NCI-H69 (cell line): ENCODE data around the gene OMP.
"Not testable (repeated sequence)": the region's sequence is repeated elsewhere in the genome, so short reads cannot be mapped to it uniquely, and the experiment has no call there.

ENCODE experiments used
- DNase-seq: peaks from one replicate; lab custom pipeline; 2025; lab: John Stamatoyannopoulos, UW

Gene OMP

GRCh38 chr11:77086521-77087472 lies 15.8 kb upstream of the OMP start:
- DNase-seq, result peak; percentile 48

- no peak for DNase-seq
Measured at GRCh38 chr11:77087723-77088225, 14.9 kb upstream of the OMP start.

DNA sequence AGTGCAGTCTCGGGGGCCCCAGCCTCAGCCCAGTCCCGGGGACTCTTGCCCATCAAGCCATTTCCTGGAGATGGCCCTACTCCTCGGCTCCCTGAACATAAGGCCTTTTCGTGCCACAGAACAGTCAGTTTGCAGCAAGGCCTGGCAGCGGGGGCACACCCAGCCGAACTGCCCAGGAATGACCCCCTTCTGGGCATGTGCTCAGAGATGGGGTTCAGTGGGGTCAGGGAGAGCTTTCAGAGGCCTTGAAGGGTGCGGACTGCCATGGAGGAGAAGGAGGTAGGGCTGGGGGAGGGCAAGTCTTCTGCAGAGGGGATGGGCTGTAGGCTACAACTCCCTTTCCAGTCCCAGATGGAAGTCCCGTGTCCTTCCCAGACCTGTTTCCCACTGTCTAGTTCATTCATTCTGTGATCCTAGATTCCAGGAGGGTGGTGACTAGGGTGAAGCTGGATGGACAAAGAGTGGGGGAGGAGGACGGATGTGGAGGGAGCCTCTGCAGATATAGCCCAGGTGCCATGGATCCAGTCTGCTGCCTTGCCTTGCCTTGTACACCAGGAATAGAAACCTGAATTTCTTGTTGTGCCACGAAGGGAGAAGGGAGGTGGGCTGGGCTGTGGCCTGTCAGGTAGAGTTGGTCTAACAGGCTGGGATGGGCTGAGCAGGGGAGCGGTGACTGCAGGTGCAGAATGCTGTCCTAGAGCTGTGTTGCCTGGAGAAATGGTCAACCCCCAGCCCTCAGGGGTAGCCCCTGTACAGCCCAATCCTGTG lies 14.2 kb upstream of the OMP start:
- DNase-seq, result no peak

GRCh38 chr11:77089004-77089545 lies 13.6 kb upstream of the OMP start:
- DNase-seq, result no peak

- no peak for DNase-seq
Measured at GRCh38 chr11:77090046-77090372, 12.6 kb upstream of the OMP start.

DNA sequence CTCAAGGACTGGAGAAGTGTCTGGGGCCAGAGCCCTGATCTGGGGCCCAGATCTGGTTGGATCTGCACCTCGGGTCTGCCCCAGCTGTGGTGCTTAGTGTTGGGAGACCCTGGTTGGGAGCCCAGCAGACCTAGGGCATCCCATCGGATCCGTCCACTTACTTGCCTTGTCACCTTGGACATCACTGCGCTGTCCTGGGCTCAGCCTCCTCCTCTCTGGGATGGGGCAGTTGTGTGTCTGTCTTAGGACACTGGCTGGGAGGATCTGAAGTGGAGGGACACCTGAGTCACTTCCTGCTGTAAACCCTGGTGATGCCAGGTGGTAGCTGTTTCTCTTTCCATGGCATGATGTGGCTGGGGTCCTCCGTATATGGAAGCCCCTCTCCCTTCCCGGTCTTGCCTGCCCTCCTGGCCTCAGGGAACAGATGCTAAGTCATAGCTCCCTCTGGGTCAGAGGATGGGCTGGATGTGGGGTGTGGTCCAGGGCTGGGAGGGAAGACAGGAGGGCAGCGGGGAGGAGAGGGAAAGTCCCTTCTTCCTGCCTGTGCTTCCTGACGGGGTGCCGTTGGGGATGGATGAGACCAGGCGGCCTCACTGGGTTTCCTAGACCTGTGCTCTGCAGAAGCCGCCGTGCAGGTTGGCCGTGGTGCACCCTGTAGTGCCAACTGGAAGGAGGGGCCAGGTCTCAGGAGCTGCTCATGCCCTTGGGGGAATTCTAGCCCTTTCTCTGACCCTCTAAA lies 12.1 kb upstream of the OMP start:
- no peak for DNase-seq

DNA sequence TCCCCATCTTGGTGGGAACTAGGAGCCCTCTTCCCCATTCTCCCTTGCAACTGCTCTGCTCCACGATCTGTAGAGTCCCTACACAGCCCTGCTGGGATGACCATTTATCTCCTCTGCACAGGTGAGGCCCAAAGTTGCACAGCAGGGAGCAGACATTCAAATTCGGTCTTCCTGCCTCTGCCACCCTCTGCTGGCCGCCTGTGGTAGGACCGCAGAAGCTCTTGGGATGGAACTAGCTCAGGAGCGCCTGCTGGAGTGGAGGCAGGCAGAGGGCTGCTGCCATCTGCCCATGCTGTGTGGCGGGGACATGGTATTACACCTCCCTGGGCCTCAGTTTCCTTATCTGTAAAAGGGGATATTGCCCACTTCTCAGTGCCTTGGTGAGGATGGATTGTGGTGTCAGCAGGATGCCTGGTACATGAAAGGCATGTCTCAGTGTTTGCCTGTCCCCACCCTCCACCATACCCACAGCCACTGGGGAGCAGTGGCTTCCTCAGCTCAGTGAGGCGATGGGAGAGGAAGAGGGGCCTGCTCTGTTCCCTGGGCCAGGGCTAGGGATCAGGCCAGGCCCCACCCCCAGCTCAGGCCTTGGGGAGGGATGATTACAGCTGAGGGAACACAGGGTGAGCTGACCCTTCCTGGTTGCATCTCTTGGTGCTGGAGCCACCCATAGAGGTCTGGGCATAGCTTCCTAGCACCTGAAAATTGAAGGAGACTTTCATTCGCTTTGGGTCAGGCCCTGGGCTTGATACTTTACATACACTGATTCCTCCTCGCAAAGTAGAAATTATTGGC lies 11.3 kb upstream of the OMP start:
- DNase-seq, result peak; percentile 91

DNA sequence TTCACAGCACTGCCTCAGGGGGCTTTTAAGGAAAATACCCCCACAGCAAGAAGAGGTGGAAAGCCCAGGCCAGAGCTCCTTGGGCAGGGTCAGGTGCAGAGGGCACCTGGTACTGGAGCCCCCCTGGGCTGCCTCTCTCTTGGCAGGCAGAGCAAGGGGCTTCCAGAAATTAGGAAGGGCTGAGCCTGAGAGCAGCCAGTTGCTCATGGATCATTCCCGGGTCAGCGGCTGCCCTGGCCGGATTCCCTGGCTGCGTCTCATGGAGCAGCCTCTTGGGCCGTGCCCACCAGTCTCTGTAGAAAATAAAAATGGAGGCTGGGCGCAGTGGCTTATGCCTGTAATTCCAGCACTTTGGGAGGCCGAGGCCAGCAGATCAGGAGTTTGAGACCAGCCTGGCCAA lies 10.3 kb upstream of the OMP start:
- no peak for DNase-seq

DNA sequence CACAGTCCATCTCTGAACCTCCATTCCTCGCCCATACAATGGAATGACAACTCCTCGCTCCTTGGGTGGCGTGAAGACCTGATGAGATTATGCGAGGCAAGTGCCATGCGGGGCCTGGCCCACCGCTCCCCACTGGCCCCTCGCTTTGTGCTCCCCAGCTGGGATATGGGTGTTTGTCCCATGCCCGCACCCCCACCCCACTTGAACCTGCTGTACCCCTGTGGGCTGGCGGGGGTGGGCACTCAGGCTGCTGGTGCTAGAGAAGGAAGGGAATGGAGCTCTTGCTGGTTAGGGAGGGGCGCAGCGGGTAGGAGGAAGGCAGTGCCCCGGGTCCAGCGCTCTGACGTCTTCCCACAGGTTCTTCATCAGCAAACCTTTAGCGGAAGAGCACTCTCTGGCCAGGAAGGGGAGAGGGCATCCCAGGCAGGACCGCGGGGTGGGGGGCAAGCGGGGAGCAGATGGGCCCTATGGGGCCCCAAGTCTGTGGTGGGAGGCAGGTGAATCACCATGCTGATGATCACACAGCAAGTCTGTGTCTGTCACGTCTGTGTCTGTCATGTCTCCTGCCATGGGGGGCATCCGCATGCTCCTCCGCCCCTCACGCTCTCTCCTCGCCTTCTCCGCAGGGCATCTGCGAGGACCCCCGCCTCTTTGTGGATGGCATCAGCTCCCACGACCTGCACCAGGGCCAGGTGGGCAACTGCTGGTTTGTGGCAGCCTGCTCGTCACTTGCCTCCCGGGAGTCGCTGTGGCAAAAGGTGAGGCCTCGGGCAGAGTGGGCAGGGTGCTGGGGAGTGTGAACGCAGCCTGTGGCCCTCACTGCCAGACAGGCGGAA lies 9.4 kb upstream of the OMP start:
- DNase-seq, result no peak

DNA sequence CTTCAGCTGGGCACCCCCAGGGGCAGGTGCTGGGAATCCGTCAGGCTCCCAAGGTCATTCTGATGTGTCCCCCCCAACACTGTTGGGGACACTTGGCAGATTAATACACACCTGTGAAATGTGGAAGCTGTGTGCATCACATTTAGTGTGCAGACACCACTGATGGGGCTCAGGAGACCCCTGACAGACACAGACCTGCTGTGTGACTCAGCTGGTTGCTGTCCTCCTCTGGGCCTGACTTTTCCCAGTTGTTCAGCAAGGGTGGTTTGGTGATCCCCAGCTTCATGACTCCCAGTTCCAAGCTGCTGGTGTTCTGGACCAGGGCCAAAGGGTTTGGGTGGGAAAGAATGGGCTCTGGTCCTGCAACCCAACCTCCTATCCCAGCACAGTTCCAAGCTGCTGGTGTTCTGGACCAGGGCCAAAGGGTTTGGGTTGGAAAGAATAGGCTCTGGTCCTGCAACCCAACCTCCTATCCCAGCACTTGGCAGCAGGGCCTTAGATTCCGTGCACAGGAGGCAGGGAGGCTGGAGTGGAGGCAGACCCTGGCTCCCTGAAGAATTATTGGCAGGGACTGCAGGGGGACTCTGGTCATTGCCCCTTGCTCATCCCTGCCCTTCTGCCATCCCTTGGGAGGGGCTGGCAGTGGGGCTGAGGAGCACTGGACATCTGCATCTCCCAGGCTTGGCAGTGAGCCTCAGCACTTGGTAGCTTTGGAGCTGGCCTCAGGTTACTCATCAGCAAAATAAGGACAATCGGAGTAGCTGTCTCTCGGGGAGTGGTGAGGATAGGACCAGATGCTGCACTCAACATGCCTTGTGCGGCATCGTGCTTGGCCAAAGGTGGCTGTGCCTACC lies 8.4 kb upstream of the OMP start:
- DNase-seq, result peak; percentile 23

GRCh38 chr11:77094841-77095365 lies 7.7 kb upstream of the OMP start:
- DNase-seq, result no peak

DNA sequence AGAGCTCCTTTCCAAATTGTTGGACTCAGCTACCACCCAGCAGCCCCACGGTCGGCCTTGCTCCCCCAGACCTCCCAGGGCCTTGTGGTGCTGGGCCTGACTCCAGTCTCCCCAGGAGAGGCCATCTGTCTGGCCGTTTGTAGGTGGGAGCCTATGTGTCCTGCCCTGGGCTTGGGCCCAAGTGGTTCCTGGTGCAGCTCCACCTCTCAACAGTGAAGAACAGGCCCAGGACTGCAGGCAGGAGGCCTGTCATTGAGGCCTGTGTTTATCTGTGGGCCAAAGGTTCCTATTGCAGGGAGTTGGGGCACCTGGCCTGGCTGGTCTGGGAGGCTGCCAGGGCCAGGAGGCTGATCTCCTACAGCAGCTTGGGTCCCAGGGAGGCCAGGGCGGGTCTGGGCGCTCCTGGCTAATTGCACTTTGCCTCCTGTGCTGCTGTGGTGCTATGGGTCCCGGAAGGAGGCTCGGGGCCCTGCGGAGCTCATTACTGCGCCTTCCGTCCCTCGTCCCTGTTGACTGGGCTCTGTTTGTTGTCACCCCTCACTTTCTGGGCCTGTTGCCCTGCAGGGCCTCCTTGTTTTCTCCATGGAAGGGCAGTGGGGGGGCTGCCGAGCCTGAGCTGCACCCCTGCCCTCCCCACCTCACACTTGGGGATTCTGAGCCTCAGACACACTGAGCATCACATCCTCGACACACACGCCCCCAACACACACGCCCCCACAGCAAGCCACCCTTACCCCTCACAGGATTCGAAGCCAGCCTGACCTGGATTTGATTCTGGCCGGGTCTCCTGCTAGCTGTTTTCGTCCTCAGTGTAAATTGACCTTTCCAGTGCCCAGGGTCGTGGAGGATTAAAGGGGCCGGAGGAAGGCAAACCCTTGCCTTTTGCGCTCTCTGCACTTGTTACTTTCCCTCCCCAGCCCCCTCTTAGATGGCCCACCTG lies 6.8 kb upstream of the OMP start:
- no peak for DNase-seq

GRCh38 chr11:77096591-77097019 lies 6.0 kb upstream of the OMP start:
- DNase-seq, result no peak

DNA sequence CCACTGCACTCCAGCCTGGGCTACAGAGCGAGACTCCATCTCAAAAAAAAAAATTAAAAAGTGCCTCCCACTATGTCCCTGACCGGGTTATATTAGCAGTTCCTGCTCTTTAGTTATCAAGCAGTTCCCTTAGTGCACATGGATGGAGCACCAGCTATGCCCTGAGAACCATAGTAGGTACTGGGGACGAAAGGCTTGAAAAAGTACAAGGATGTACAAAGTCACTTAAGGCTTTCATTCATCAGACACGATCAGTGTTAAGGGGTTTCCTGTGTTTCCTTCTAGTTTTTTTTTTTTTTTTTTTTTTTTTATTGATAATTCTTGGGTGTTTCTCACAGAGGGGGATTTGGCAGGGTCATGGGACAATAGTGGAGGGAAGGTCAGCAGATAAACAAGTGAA lies 5.5 kb upstream of the OMP start:
- not testable (repeated sequence) for DNase-seq

DNA sequence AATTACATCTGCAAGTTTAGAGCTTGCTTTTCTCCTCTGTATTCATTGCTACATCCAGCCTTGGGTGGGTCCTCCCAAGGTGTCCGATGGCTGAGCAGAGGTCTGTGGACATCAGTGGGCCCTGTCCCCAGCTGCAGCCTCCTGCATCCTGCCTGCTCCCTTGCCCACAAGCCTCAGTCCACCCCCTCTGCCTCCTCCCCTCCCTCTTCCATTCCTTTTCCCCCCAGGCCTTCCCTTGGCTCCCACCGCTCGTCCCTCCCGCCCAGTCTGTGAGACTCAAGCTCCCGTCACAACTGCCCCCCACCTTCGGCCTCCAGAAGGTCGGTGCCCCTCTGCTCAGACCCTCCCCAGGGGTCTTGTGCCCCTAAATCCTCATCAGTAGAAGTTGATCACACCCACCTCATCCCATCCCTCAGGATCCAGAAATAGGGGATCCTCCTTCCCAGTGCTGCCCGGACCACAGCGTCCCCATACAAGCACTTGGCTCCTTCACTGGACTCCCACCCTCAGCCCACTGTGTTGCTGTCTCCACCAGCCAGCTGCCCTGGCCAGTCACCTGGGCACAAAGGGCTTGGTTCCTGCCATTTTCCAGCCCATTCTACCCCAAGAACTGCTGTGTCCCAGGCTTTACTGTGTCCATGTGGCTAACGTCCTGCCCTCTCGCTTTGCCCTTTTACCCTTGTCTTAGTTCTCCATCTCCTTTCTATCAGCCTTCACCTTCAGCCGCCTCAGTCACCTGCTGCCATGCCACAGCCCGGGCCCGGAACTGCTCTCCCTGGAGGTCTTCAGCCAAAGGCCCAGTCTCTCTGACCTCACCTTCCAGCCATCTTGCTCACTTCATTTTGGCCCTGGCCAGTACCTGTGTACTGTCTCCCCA lies 2.2 kb upstream of the OMP start:
- DNase-seq, result no peak

GRCh38 chr11:77101043-77101537 lies 1.6 kb upstream of the OMP start:
- peak; percentile 63 for DNase-seq

DNA sequence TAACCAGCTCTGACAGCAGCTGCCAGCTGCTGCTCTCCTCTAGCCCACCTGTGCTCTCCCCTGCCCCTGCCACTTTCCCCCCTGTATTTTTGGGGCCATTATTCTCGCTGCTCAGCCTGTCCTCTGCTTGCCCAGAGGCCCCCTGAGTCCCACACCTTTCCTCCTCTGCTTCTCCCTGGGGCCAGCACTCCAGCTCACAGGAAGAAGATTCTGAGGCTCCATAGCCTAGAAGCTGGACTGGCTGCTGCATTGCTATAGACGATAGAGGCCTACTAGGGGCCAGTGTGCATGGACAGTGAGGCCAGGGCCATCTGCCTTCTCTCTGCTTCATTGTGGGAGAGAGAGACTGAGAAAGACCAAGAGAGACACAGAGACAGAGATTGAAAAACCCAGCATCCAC lies 679 bp downstream of the OMP start:
- no peak for DNase-seq
